HG03558 (cell line): Measurements from ENCODE around the gene TRAP1.
"Not testable (repeated sequence)": the region's sequence is repeated elsewhere in the genome, so short reads cannot be mapped to it uniquely, and the experiment has no call there.

ENCODE experiments used
- ATAC-seq: cut with Tn5 transposase; IDR thresholded peaks from one replicate; pipeline ENCODE4 v1.9.1; 2021; ENCODE audit warnings: moderate number of reproducible peaks; ENCODE audit not compliant: unreplicated experiment; ENCODE audit errors: extremely low read depth

Gene TRAP1

DNA sequence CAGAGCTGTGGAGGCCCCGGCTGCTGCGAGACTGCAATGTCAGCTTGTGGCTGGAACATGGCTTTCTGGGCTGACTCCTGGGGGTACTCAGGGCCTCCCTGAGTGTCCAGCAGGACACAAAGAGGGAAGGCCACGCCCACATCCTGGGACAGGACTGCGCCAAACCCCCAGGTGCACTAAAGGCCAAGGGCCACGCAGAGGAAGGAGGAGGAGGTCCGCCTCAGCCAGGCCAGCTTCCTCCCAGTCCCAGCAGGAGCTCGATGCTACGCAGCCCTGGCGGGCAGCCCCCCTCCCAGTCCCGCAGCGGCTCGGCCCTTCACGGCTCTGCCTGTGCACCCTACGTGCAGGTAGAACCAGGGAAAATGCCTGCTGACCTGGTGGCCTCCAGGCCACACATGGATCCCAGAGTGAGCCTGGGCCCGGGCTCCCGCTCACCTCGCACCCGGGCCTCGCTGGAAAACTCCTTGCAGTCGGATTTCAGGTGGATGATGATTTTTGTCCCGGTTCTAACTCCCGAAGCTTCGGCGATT lies 41.7 kb downstream of the TRAP1 start:
- no peak for ATAC-seq

DNA sequence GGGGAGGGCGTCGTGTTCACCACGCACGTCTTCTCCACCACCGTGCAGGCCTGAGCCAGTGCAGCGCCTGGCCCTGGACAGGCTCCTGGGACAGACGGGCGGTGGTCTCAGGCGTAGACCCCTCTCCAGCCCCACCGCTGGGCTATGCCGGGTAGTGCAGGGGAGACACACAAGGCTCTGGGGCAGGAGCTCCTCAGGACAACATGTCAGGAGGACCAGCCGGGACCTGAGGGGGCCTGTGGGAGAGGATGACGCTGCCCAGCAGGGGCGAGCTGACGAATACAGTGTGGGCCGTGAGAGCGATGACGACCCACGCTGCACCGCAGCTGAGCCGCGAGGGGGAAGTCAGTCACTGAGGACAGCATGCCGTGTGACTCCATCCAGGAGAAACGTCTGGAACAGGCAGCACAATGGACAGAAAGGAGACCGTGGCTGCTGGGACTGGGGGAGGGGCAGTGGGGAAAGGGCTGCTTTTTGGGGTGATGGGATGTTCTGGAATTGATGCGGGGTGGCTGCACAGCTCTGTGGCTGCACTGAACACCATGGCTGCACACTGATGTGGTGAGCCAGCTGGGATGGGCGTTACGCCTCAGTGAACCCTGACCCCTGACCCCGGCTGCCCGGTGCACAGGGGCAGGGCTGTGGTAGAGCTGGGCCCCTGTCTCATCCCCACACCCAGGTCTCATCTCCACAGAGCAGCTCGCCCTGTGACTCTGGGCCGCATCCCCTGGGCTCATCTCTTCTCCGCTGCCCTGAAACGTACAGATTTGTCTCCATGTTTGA lies 42.6 kb downstream of the TRAP1 start:
- no peak for ATAC-seq

DNA sequence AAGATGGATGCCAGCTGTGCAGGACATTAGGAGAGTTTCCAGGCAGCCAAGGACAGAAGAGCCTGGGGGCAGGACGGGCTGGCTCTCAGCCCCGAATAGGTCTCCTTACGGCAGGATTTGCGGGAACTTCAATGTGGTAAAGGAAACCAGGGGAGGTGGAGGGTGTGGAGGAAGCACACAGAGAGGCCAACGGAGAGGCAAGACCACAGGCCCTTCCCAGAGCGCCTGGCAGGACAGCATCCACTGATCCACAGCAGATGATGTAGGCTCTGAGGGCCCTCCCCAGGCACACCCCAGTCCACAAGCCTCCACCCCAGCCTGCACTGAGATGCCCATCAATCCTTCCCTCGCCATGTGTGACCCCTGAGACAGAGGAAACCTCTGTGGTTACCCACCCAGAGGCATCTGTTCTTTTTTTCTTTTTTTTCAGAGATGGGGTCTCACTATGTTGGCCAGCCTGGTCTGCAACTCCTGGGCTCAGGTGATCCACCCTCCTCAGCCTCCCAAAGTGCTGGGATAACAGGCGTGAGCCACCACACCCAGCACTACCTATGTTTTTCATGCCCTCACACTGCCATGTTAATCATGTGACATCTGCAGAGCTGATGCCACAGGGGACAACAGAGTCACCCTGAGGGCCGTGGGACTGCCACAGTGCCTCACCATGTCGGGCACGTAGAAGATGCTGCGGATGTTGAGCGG lies 43.5 kb downstream of the TRAP1 start:
- no peak for ATAC-seq

DNA sequence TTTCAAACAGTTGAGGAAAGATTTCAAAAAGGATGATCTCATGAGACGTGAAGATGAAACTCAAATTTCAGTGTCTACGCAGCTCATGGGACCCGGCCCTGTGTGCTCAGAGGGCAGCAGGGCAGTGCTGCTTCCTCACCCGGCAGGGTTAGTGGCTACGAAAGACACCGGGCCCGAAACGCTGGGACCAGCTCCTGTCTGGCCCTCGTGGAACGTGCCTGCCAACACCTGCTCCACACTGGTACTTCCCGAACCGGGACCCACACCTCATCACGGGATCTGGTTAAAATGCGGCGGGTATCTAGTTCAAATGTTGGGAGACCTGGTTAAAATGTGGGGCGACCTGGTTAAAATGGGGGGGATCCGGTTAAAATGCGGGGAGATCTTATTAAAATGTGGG lies 44.1 kb downstream of the TRAP1 start:
- no peak for ATAC-seq

DNA sequence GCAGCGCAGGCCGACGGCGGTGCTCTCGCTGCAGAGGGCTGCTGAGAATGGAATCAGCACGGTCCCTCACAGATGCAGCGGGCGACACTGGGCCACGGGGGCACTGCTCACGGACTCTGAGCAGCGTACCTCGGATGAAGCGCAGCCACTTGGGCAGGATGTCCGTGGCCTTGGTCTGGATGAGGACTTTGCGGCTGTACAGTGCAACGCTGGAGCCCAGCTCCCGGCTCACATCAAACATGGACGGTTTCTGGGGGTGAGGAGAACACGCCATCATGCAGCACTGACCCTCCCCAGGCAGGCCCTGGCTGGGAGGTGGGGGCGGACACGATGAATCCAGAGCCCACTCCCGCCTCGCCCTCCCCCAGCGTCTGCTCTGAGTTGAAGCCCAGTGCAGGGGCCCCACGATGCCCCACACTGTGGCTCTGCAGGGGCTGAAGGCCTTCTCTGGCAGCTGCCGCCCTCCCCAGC lies 44.7 kb downstream of the TRAP1 start:
- no peak for ATAC-seq

DNA sequence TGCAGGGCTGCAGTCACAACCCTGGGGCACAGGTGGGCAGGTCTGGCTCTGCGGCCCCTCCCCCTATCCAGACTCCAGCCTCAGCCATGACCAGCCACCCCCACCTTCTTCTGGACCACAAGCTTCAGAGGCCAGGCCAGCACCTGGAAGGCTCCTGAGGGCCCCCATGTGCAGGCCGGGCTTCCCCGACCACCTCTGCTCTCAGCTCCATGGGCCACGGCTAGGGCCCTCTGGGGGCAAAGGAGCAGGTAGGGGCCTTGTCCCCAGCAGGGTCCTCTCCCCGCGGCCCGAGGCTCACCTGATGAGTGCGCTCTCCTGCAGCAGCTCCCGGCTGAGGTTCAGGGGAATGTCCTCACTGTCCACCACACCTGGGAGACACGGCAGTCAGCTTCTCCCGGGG lies 45.9 kb downstream of the TRAP1 start:
- no peak for ATAC-seq

DNA sequence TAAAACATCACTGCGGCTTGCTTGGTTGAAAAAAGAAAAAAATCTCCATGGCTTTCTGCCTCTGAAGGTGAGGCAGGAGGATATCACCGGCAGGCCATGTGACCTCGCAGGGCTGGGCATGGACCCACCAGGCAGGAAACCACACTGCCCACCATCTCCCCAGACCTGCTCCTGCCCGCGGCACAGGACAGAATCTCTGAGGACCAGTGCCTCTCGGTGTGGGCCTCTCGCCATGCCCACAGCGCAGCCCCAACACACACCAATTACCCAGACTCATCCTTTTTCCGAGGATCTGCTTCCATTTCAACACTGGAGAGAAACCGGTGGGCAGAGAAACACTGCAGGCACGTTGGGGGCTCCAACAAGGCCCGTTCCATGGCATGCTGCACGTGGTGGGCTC lies 46.6 kb downstream of the TRAP1 start:
- ATAC-seq = no peak

DNA sequence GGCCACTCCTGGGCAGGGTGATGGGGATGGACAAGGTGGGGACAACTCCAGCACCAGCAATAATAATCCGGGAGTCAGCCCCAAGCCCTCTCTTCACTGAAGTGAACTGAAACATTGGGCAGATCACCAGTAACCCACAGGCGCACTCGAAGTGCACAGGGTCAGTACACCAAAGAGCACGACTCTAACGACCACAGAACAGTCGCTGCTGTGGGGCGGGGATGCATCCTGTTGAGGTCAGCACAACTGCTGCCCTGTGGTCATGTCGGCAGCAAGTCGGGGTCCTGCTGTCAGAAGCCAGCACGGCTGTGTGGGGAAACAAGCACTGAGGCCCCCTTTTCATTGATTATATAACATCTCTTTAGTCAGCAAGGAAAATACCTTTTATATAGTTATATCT lies 48.2 kb downstream of the TRAP1 start:
- no peak for ATAC-seq

DNA sequence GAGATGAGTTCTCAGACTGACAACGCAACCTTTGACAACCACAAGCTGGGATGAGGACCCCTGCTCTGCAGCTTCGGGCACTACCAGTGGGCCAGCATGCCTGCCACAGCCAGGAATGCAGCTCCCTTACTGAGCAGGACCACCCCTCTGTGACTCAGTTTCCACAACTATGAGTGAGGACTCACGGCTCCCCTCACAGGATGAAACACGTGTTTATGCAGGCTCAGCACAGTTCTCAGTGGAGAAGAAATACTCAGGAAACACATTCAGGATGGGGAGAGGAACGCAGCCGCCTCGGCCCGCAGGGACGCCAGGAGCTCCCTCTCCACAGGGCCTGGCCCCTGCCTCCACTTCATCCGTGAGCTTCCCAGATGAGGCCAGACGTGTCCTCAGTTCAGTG lies 48.7 kb downstream of the TRAP1 start:
- ATAC-seq = no peak

DNA sequence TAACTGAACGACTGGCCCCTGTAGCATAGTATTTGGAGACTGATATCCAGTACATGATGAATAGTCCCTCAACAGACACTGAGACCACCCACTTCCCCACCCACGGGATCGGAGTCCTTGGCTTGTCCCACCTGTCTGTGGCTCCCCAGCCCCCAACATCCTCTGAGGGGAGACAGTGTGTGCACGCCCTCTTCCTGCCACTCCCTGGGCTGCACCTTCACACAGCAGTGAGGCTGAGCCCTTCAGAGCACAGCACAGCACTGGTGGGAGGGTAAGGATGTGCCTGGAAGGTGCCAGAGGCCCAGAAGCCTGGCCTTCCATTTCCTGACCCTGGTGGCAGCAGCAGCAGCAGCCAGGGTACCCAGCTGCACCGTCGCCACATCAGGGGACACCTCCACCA lies 51.8 kb downstream of the TRAP1 start:
- ATAC-seq = no peak

DNA sequence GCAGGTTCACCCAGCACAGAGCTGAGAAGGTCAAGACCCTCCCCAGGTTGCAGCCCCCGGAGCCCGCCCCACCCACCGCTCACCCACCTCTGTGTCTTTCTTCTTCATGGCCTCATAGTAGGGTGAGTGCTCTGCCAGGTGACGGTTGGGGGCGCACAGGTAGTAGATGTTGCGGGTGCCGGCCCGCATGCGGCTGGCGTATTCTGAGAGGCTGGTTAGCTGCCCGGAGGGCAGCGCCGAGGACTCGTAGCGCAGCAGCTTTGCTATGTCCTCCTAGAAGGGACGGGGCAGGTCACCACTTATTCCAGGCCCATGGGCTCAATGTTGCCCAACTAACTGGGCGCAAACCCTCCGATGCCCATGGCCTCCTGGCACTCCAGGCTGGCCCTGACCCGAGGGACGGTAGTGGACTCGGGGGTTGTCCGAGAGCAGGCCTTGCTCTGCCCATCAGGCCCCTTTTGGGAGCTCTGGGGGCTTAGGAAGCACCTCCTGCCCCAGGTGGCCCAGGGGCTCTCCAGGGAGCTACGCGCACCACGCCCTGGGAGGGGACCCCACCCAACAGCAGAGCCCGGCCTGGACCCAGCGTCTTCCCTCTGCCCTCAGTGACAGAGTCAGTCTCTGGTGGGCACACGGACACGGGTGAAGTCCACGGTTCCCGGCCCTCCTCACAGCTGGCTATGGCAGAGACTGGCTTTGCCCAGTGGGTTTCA lies 53.0 kb downstream of the TRAP1 start:
- ATAC-seq = no peak

DNA sequence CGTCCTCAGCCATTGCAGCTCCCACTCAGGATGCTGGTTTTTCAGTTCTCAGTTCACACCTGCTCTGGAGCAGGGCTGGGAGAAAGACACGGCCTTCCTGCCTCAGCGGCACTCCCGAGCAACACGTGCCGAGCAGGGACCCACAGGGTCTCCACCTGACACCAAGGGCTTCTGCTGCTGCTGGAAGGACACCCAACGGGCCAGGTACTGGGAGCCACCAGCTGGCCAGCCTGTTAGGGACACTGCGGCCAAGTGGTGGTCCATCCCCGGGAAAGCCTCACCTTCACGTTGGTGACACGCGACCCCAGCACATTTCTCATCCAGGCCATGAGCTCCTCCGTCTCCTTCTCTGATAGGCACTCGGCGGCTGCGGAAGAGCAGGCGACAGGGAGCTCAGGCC lies 54.7 kb downstream of the TRAP1 start:
- no peak for ATAC-seq

DNA sequence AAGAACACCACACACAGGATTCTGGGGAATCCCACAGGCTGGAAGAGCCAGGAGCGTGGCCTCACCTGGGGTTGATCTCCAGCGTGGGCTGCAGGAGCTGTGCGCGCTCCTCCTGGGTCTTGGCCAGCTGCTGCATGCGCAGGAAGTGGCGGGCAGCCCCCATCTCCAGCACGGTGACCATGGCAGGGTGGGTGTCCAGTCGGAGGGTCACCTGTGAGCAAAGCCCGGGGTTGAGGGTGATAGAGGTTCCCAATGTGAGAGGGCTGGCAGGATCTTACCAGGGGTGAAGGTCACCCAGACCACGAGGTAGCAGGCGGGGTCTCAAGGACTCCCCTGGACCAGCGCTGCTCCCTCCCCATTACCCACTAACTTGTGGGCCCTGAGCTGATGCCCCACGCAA lies 55.4 kb downstream of the TRAP1 start:
- no peak for ATAC-seq

DNA sequence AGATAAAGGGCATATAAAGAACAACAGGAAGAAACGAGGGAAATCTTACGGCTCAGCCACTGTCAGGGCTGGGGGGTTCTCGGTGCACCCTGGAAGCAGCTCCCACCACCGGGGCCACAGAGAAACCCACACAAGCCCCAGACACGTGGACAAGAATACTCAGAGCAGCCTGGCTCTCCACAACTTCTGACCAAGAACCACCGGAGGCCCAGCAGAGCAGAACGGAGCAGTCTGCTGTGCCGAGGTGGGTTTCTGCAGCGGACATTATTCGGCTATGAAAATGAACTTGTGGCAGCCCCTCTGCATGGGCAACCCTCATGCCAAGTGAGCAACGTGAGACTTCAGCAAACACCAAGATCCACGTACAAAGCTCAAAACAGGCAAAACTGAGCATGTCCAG lies 56.0 kb downstream of the TRAP1 start:
- no peak for ATAC-seq

DNA sequence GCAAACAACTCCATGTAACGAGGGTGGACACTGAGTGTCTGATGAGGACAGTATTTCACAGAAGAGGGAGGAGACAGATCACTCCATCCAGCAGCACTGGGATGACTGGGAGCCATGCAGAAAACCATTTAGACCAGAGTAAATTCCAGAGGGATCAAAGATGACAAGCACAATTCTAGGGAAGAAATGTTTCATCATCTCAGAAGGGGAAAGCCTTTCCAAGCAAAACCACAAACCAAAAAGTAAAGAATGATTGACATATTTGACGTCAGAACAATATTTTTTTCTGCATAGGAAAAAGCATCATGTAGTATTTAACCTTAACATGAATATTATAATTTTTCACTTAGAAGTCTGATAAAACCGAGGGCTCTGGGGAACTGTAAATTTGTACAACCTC lies 58.1 kb downstream of the TRAP1 start:
- no peak for ATAC-seq

DNA sequence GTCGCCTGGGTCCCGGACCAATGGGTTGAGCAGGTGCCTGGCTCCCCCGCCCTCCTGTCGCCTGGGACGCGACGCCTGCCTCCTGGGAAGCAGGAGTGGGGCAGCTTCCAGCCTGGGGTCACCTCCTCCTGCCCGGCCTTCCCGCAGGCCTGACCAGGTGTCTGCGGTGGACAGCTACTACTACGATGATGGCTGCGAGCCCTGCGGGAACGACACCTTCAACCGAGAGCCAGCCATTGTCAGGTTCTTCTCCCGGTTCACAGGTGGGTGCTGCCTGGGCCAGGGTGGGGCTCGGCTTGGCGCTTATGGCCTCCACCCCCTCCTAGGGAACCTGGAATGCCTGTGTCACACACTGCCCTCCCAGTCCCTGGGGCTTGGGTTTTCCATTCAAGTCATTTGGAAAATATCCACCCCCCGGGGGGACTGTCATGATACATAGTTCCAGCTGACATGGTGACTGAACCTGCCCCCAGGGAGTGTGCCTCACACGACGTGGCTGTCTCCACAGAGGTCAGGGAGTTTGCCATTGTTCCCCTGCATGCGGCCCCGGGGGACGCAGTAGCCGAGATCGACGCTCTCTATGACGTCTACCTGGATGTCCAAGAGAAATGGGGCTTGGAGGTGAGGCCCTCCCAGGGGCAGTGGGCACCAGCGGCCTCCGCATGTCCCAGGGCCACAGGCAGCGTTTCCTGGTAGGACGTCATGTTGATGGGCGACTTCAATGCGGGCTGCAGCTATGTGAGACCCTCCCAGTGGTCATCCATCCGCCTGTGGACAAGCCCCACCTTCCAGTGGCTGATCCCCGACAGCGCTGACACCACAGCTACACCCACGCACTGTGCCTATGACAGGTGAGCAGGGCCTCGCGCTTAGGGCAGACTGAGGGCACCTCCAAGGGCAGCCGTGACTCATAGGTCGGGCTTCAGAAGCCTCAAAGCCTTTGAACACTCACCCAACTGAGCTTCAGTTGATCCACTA lies 60.5 kb downstream of the TRAP1 start:
- ATAC-seq = no peak

DNA sequence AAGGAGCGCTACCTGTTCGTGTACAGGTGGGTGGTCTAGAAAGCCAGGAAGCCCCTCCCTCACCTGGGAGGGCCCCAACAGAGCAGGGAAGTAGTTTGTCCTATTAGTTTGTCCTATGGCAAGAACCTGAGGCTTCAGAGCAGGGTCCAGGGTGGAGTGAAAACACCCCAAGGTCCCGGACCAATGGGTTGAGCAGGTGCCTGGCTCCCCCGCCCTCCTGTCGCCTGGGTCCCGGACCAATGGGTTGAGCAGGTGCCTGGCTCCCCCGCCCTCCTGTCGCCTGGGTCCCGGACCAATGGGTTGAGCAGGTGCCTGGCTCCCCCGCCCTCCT lies 61.2 kb downstream of the TRAP1 start:
- not testable (repeated sequence) for ATAC-seq

DNA sequence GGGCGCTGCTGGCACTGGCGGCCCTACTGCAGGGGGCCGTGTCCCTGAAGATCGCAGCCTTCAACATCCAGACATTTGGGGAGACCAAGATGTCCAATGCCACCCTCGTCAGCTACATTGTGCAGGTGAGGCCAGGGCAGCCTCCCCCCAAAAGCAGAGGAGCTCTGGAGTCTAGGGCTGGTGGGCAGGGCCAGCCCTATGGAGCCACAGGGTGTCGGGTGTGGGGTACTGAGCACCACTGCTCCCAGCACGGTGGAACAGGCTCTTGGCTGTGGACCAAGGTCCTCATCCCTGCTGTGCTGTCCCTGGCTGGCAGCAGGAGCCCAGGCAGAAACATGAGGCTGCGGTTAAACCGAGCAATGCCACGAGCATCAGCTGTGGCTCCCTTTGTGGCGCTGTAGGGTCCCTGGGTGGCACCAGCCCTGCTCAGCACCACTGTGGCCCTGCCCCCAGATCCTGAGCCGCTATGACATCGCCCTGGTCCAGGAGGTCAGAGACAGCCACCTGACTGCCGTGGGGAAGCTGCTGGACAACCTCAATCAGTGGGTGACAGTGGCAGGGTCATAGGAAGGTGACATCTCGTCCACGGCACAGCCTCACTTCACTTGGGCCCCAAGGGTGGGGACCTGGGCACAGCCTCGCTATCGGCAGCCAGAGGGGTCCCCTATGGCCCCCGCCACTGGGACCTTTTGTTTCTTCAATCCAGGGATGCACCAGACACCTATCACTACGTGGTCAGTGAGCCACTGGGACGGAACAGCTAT lies 61.7 kb downstream of the TRAP1 start:
- ATAC-seq = no peak

DNA sequence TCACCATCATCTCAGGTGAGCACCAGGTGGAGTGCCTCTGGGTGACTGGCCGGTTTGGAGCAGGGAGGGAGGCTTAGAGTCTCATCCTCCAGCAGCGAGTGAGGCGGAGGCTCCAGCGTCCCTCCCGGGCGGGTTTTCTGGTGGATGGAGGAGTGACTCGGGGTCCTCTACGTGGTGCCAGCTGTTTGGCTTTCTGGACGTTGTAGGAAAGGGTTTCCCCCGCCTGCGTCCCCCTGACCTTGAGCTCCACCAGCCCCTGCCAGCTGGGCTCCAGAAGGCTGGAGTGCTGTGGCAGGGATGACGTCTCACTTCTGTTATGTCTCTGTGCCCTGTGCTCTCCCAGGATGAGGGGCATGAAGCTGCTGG lies 62.3 kb downstream of the TRAP1 start:
- ATAC-seq = no peak
